Heart left ventricle (tissue), 16 donors: Measurements from ENCODE around the gene GPR119. TPM values are rescaled to one million over a fixed set of nuclear protein-coding genes. Genes with fewer than 3 reads are reported as not detected.
"Not testable (repeated sequence)": the region's sequence is repeated elsewhere in the genome, so short reads cannot be mapped to it uniquely, and the experiment has no call there.

ENCODE experiments used
- ATAC-seq, 4 donors: fragments of 200-7000 bp; cut with Tn5 transposase; one replicate each; pipeline ENCODE4 v1.9.1; 2020 to 2022; ENCODE audit warnings: moderate library complexity in 4 of 4, mild to moderate bottlenecking in 3 of 4, moderate number of reproducible peaks in 1 of 4
- DNase-seq, 5 donors: peaks; one replicate each; pipeline ENCODE4 v3.0.0-alpha.2; 2020
- H3K27ac ChIP-seq, 12 donors: fragments of 200-600 bp; sonication (generic) in 4 of 12; one replicate each; pipeline versions ENCODE4 v1.5.0 to v1.8.0; 2016 to 2022; ENCODE audit warnings: mild to moderate bottlenecking in 2 of 12
- H3K27me3 ChIP-seq, 9 donors: fragments of 200-600 bp; sonication (generic) in 2 of 9; one replicate each; pipeline versions ENCODE4 v1.5.1 to v1.8.0; 2016 to 2022; ENCODE audit warnings: mild to moderate bottlenecking in 3 of 9
- H3K36me3 ChIP-seq, 9 donors: fragments of 200-600 bp; sonication (generic) in 2 of 9; one replicate each; pipeline versions ENCODE4 v1.5.0 to v1.8.0; 2018 to 2022; ENCODE audit warnings: mild to moderate bottlenecking in 2 of 9
- H3K4me1 ChIP-seq, 12 donors: fragments of 200-600 bp; sonication (generic) in 4 of 12; one replicate each; pipeline versions ENCODE4 v1.5.0 to v1.8.0; 2016 to 2022; ENCODE audit warnings: mild to moderate bottlenecking in 3 of 12
- H3K4me3 ChIP-seq, 12 donors: fragments of 200-600 bp; sonication (generic) in 4 of 12; one replicate each; pipeline versions ENCODE4 v1.5.0 to v1.8.0; 2017 to 2022; ENCODE audit warnings: mild to moderate bottlenecking in 9 of 12, moderate library complexity in 4 of 12
- H3K9me3 ChIP-seq, 12 donors: fragments of 200-600 bp; sonication (generic) in 4 of 12; one replicate each; pipeline versions ENCODE4 v1.5.0 to v1.8.0; 2016 to 2022; ENCODE audit warnings: mild to moderate bottlenecking in 1 of 12
- CTCF ChIP-seq, 12 donors: fragments of 200-600 bp; sonication (generic) in 4 of 12; IDR thresholded peaks; one replicate each; pipeline versions ENCODE4 v1.5.0 to v1.8.0; 2018 to 2022; ENCODE audit warnings: antibody characterized with exemption in 12 of 12, mild to moderate bottlenecking in 5 of 12
- POLR2A ChIP-seq, 2 donors: fragments of 450-650 bp; IDR thresholded peaks; one replicate each; pipeline ENCODE4 v1.6.1; 2017; ENCODE audit warnings: antibody characterized with exemption in 2 of 2, mild to moderate bottlenecking in 2 of 2, moderate library complexity in 2 of 2
- WGBS, 4 donors: extraction: QIAGEN DNeasy Blood & Tissue Kit in 2 of 4; methylation state at CpG; one replicate each; pipeline versions ENCODE4 v1.1.5 to v1.1.7; 2013 to 2018; 5-methylcytosine and 5-hydroxymethylcytosine counted together
- intact Hi-C, 10 donors: fragments of 100-400 bp; cut with DNase I; formaldehyde crosslinking; loops; one replicate each; pipeline versions ENCODE4 v1.11.1 to v1.14.2; 2022
- long read RNA-seq, 3 donors: library from polyadenylated mRNA; unstranded; transcript quantifications; one replicate each; pipeline ENCODE4 v2.0.0, GENCODE V29; 2020 to 2021
- polyA plus RNA-seq, 2 donors: library from polyadenylated mRNA; stranded (reverse); fragments of 200-250 nt; gene quantifications; one replicate each; pipeline ENCODE4 v1.2.3, GENCODE V29; 2013
- total RNA-seq, 9 donors: library from RNA; depleted of rRNA in 2 of 9; stranded (reverse); fragments of >200 nt in 2 of 9; fragmentation: NEBNext Ultra II Directional in 3 of 9; extraction: Animal tissue kit (Norgen Biotek cat#: 25700) in 3 of 9; gene quantifications; one replicate each; pipeline versions ENCODE4 v1.1.0 to v1.2.4, GENCODE V29; 2016 to 2023
- donor health status: ischemic (EF 13 %, LVEDD 7.1; RV severe dilation, severe dysfunction).
- donor health status: healthy with polysubstance abuse.
- donor health status: DM: no; HTN: yes; CAD: no.
- donor health status: DM: no; HTN: no; CAD: no.
- donor health status: ischemic (EF 25% LVEDD 6.9; RV normal size, moderate dysfunction).
- donor health status: ischemic (EF 25% LVEDD 5.7; RV mildly dilated, moderate dysfunction).
- donor health status: healthy.
- donor health status: DM: yes; HTN: yes; CAD: no.
- donor health status: ischemic (EF 35%, LVEDD 5.7; RV mildly dilated, moderate dysfunction).
- donor health status: nonischemic (EF 11% LVEDD 7.7; RV severe dilation, severe dysfunction).
- donor health status: DM: yes; HTN: yes; CAD: no.
- donor health status: PGD.
- donor health status: ischemic (EF 29% LVEDD 5.4; RV normal size, mild dysfunction).
- donor health status: nonischemic (EF 23%, LVEDD 6.1; RV moderate dilation, normal function).

GPR119 gene
- total RNA-seq = not detected
- not detected for polyA plus RNA-seq
- long read RNA-seq, donor 1 = 0 reads
- long read RNA-seq, donor 2 = 0 reads
- long read RNA-seq, donor 3 = 0 reads

- Histone ChIP-seq H3K9me3 (no peaks in the 10 kb centered on the region), H3K27ac (no peak within 1 kb of the TSS), H3K36me3 (no peaks in the 10 kb centered on the region), H3K4me1 (no peaks in the 10 kb centered on the region), H3K4me3 (no peak within 1 kb of the TSS), H3K27me3 (peaks cover 0 to 6% (median 0%) of the 10 kb centered on the region in 9 donors)
- ATAC-seq (no peak), DNase-seq (no peak)
- intact Hi-C loops = no loop called here
- TF ChIP-seq CTCF (IDR thresholded peaks at IDR 0.05) (no peak), POLR2A (IDR thresholded peaks at IDR 0.05) (no peak)
- 61 to 83% (median 67%) methylated on average over 4 of the region's 4 CpGs for WGBS, 4 donors
Measured at GRCh38 chrX:130385520-130385919, at the start of gene GPR119. Gene GPR119 (minus strand): TSS chrX:130385674. CDS start chrX:130385447, 227 bp downstream.

- DNase-seq, H3K4me1 ChIP-seq, ATAC-seq, H3K27me3 ChIP-seq, H3K4me3 ChIP-seq, H3K9me3 ChIP-seq, H3K27ac ChIP-seq, intact Hi-C loops, H3K36me3 ChIP-seq: not testable (repeated sequence)
- 68 to 80% (median 73%) methylated on average over 5 of the region's 5 CpGs for WGBS, 4 donors
Measured at GRCh38 chrX:130429236-130429635, 43.8 kb upstream of the GPR119 start.

GRCh38 chrX:130426531-130426930 is 41.1 kb upstream of the GPR119 start:
- no peak overlapping the region for H3K27ac ChIP-seq
- TF ChIP-seq CTCF (IDR thresholded peaks at IDR 0.05) (no peak), POLR2A (IDR thresholded peaks at IDR 0.05) (no peak)
- no peaks in the 10 kb centered on the region for H3K36me3 ChIP-seq
- H3K4me3 ChIP-seq = no peak overlapping the region
- no peaks in the 10 kb centered on the region for H3K9me3 ChIP-seq
- peaks cover 0 to 7% (median 0%) of the 10 kb centered on the region in 9 donors for H3K27me3 ChIP-seq
- DNase-seq = no peak
- intact Hi-C loops = no loop called here
- no peak for ATAC-seq
- WGBS, 4 donors = 77 to 91% (median 88%) methylated on average over 6 of the region's 6 CpGs
- H3K4me1 ChIP-seq = no peaks in the 10 kb centered on the region

GRCh38 chrX:130419263-130419662 is 33.8 kb upstream of the GPR119 start:
- Histone ChIP-seq H3K36me3 (peaks cover 0 to 9% (median 0%) of the 10 kb centered on the region in 9 donors), H3K9me3 (no peaks in the 10 kb centered on the region), H3K27ac (no peak overlapping the region), H3K27me3 (peaks cover 0 to 3% (median 0%) of the 10 kb centered on the region in 9 donors), H3K4me1 (no peaks in the 10 kb centered on the region), H3K4me3 (no peak overlapping the region)
- TF ChIP-seq POLR2A (IDR thresholded peaks at IDR 0.05) = no peak
- intact Hi-C loops = no loop called here
- ATAC-seq (no peak), DNase-seq (no peak)
- 73 to 86% (median 81%) methylated on average over 2 of the region's 2 CpGs for WGBS, 4 donors

GRCh38 chrX:130418740-130419139 is 33.3 kb upstream of the GPR119 start:
- 83 to 93% (median 87%) methylated on average over 4 of the region's 4 CpGs for WGBS, 4 donors

More at GRCh38 chrX:130418740-130419139, 33.3 kb upstream of the GPR119 start:
- no peaks in the 10 kb centered on the region for H3K27me3 ChIP-seq
- peaks cover 0 to 11% (median 0%) of the 10 kb centered on the region in 9 donors for H3K36me3 ChIP-seq
- ATAC-seq (no peak), DNase-seq (no peak)
- TF ChIP-seq POLR2A (IDR thresholded peaks at IDR 0.05) (no peak), CTCF (IDR thresholded peaks at IDR 0.05) (no peak)
- H3K4me3 ChIP-seq = no peak overlapping the region
- H3K4me1 ChIP-seq = no peaks in the 10 kb centered on the region
- H3K9me3 ChIP-seq = no peaks in the 10 kb centered on the region
- no peak overlapping the region for H3K27ac ChIP-seq
- intact Hi-C loops = no loop called here
